HepG2 (cell line): ENCODE data around the gene SHISA5. TPM values are rescaled to one million over a fixed set of nuclear protein-coding genes. Genes with fewer than 3 reads are reported as not detected.

Source experiments
- KDM3A ChIP-seq: IDR thresholded peaks from 2 replicates; pipeline ENCODE4 v1.6.1; 2018; ENCODE audit warnings: low read depth, missing compliant biosample characterization
- KDM4B ChIP-seq: sonication (generic); formaldehyde crosslinking; IDR thresholded peaks from 2 replicates; pipeline ENCODE4 v1.4.0; 2020; ENCODE audit warnings: missing genetic modification reagents
- LCORL ChIP-seq, 2 experiments: fragments of 450-650 bp in 1 of 2; sonication (generic) in 1 of 2; formaldehyde crosslinking in 1 of 2; IDR thresholded peaks; 2 replicates each; pipeline versions ENCODE4 v1.5.0 to v1.6.1; 2017 to 2020; ENCODE audit warnings: antibody characterized with exemption in 1 of 2, missing genetic modification reagents in 1 of 2
- MIER3 ChIP-seq: IDR thresholded peaks from 2 replicates; pipeline ENCODE4 v1.6.1; 2016; ENCODE audit warnings: missing compliant biosample characterization, borderline replicate concordance
- SMAD9 ChIP-seq: sonication (generic); formaldehyde crosslinking; IDR thresholded peaks from 2 replicates; pipeline ENCODE4 v1.5.1; 2020; ENCODE audit warnings: mild to moderate bottlenecking, missing genetic modification reagents
- THAP11 ChIP-seq: IDR thresholded peaks from 2 replicates; pipeline ENCODE4 v1.6.1; 2016; ENCODE audit warnings: missing biosample characterization, missing genetic modification reagents
- YEATS4 ChIP-seq: sonication (generic); formaldehyde crosslinking; IDR thresholded peaks from 2 replicates; pipeline ENCODE4 v1.4.0; 2020; ENCODE audit warnings: missing genetic modification reagents, borderline replicate concordance
- ZNF333 ChIP-seq: sonication (generic); formaldehyde crosslinking; IDR thresholded peaks from 2 replicates; pipeline ENCODE4 v1.4.0; 2020; ENCODE audit warnings: mild to moderate bottlenecking, missing genetic modification reagents, borderline replicate concordance
- ZNF598 ChIP-seq: sonication (generic); formaldehyde crosslinking; IDR thresholded peaks from 2 replicates; pipeline ENCODE4 v1.5.1; 2020; ENCODE audit warnings: mild to moderate bottlenecking, missing genetic modification reagents, borderline replicate concordance
- ZNF670 ChIP-seq: sonication (generic); formaldehyde crosslinking; IDR thresholded peaks from 2 replicates; pipeline ENCODE4 v1.8.0; 2022; ENCODE audit warnings: mild to moderate bottlenecking, missing genetic modification reagents, borderline replicate concordance
- polyA plus RNA-seq, 8 experiments: library from polyadenylated mRNA; depleted of rRNA in 3 of 8; stranded (reverse) in 7 of 8; unstranded in 1 of 8; fragments of >200 nt; fragmentation: Illumina TruSeq in 4 of 8; extraction: Trizol in 4 of 8; gene quantifications; 2 replicates each; pipeline versions ENCODE4 v1.2.1 to v1.2.3, GENCODE V29; 2011 to 2016; ENCODE audit warnings: low read depth in 4 of 8, missing spikeins in 1 of 8, mixed read lengths in 1 of 8; ENCODE audit not compliant: insufficient read depth in 1 of 8
- total RNA-seq, 5 experiments: library from RNA; depleted of rRNA; stranded (reverse); fragments of >200 nt; fragmentation: Illumina TruSeq; extraction: Trizol; gene quantifications; 2 replicates each; pipeline ENCODE4 v1.2.3, GENCODE V29; 2016; ENCODE audit warnings: low read depth in 1 of 5
- TF ChIP-seq, protein P1 (sequence below): sonication (generic); formaldehyde crosslinking; conservative IDR thresholded peaks from 2 replicates; pipeline ENCODE4 v1.4.0; 2020; ENCODE audit warnings: mild to moderate bottlenecking, missing genetic modification reagents, moderate library complexity
- TF ChIP-seq, protein P2 (sequence below): sonication (generic); formaldehyde crosslinking; IDR thresholded peaks from 2 replicates; pipeline ENCODE4 v1.5.0; 2020; ENCODE audit warnings: mild to moderate bottlenecking, missing genetic modification reagents, borderline replicate concordance
- TF ChIP-seq, protein P3 (sequence below): sonication (generic); formaldehyde crosslinking; IDR thresholded peaks from 2 replicates; pipeline ENCODE4 v1.5.0; 2020; ENCODE audit warnings: missing genetic modification reagents
- TF ChIP-seq, protein P4 (sequence below): sonication (generic); formaldehyde crosslinking; IDR thresholded peaks from 2 replicates; pipeline ENCODE4 v1.8.1; 2023; ENCODE audit warnings: mild to moderate bottlenecking, inconsistent platforms, moderate library complexity, missing genetic modification reagents, borderline replicate concordance

Gene SHISA5
- total and polyA plus RNA-seq, 2 of the 13 experiments (the other 11 are each of a cell fraction or from before 2014, with no cell fraction given): 75.8 to 91.4 TPM

DNA sequence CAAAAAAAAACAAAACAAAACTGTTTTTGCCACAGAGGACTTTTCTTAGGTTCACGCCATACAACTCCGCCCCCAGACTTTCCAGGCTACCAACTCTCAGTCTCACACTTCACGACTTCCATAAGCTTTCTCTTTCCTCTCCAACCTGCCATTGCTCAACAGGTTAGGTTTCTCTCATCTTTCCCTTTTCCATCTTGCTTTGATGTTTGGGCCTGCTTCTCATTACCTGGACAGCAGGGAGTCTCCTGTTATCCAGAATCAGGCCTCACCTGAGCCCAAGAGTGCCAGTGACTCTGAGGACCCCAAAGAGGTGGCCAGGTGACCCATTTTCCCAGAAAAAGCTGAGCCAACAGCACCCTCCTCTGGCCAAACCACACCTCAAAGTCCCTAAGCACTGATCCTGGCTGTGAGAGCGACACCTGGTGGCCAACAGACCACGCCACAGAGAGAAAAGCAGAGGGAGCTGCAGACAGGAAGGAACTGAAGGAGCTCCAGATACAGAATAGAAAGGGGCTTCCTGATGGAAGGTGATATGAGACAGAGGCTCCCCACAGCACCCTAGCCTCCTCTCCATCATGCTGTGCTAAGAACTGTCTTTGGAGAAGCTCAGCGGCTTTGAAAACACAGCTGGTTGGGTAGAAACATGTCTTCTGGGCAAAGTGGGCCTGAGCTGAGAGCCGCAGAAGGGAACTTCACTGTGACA lies 68.0 kb downstream of the SHISA5 start (continued):
- TF ChIP-seq, protein P1, sequence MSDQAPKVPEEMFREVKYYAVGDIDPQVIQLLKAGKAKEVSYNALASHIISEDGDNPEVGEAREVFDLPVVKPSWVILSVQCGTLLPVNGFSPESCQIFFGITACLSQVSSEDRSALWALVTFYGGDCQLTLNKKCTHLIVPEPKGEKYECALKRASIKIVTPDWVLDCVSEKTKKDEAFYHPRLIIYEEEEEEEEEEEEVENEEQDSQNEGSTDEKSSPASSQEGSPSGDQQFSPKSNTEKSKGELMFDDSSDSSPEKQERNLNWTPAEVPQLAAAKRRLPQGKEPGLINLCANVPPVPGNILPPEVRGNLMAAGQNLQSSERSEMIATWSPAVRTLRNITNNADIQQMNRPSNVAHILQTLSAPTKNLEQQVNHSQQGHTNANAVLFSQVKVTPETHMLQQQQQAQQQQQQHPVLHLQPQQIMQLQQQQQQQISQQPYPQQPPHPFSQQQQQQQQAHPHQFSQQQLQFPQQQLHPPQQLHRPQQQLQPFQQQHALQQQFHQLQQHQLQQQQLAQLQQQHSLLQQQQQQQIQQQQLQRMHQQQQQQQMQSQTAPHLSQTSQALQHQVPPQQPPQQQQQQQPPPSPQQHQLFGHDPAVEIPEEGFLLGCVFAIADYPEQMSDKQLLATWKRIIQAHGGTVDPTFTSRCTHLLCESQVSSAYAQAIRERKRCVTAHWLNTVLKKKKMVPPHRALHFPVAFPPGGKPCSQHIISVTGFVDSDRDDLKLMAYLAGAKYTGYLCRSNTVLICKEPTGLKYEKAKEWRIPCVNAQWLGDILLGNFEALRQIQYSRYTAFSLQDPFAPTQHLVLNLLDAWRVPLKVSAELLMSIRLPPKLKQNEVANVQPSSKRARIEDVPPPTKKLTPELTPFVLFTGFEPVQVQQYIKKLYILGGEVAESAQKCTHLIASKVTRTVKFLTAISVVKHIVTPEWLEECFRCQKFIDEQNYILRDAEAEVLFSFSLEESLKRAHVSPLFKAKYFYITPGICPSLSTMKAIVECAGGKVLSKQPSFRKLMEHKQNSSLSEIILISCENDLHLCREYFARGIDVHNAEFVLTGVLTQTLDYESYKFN (CRISPR knock-in tag): peak; percentile 31; the same call in 1 of the 2 replicates
- TF ChIP-seq, protein P2, sequence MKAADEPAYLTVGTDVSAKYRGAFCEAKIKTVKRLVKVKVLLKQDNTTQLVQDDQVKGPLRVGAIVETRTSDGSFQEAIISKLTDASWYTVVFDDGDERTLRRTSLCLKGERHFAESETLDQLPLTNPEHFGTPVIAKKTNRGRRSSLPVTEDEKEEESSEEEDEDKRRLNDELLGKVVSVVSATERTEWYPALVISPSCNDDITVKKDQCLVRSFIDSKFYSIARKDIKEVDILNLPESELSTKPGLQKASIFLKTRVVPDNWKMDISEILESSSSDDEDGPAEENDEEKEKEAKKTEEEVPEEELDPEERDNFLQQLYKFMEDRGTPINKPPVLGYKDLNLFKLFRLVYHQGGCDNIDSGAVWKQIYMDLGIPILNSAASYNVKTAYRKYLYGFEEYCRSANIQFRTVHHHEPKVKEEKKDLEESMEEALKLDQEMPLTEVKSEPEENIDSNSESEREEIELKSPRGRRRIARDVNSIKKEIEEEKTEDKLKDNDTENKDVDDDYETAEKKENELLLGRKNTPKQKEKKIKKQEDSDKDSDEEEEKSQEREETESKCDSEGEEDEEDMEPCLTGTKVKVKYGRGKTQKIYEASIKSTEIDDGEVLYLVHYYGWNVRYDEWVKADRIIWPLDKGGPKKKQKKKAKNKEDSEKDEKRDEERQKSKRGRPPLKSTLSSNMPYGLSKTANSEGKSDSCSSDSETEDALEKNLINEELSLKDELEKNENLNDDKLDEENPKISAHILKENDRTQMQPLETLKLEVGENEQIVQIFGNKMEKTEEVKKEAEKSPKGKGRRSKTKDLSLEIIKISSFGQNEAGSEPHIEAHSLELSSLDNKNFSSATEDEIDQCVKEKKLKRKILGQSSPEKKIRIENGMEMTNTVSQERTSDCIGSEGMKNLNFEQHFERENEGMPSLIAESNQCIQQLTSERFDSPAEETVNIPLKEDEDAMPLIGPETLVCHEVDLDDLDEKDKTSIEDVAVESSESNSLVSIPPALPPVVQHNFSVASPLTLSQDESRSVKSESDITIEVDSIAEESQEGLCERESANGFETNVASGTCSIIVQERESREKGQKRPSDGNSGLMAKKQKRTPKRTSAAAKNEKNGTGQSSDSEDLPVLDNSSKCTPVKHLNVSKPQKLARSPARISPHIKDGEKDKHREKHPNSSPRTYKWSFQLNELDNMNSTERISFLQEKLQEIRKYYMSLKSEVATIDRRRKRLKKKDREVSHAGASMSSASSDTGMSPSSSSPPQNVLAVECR (CRISPR knock-in tag): peak; percentile 49; the same call in 1 of the 2 replicates
- TF ChIP-seq LCORL (IDR thresholded peaks at IDR 0.05) (no peak), LCORL (CRISPR knock-in tag; IDR thresholded peaks at IDR 0.05) (peak; percentile 60; the same call in 1 of the 2 replicates), YEATS4 (0 out of 2 replicates have a peak, but pooled peaks have one; percentile 31), KDM4B (CRISPR knock-in tag) (peak; percentile 54; the same call in 1 of the 2 replicates), ZNF598 (CRISPR knock-in tag) (peak; percentile 73; the same call in 1 of the 2 replicates), THAP11 (CRISPR knock-in tag) (peak; percentile 63; the same call in 1 of the 2 replicates), MIER3 (0 out of 2 replicates have a peak, but pooled peaks have one; percentile 43), SMAD9 (0 out of 2 replicates have a peak, but pooled peaks have one; percentile 17), ZNF670 (no peak), ZNF333 (CRISPR knock-in tag) (no peak), KDM3A (peak; percentile 65; the same call in 1 of the 2 replicates)
- TF ChIP-seq, protein P3, sequence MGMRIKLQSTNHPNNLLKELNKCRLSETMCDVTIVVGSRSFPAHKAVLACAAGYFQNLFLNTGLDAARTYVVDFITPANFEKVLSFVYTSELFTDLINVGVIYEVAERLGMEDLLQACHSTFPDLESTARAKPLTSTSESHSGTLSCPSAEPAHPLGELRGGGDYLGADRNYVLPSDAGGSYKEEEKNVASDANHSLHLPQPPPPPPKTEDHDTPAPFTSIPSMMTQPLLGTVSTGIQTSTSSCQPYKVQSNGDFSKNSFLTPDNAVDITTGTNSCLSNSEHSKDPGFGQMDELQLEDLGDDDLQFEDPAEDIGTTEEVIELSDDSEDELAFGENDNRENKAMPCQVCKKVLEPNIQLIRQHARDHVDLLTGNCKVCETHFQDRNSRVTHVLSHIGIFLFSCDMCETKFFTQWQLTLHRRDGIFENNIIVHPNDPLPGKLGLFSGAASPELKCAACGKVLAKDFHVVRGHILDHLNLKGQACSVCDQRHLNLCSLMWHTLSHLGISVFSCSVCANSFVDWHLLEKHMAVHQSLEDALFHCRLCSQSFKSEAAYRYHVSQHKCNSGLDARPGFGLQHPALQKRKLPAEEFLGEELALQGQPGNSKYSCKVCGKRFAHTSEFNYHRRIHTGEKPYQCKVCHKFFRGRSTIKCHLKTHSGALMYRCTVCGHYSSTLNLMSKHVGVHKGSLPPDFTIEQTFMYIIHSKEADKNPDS: no peak
- TF ChIP-seq, protein P4, sequence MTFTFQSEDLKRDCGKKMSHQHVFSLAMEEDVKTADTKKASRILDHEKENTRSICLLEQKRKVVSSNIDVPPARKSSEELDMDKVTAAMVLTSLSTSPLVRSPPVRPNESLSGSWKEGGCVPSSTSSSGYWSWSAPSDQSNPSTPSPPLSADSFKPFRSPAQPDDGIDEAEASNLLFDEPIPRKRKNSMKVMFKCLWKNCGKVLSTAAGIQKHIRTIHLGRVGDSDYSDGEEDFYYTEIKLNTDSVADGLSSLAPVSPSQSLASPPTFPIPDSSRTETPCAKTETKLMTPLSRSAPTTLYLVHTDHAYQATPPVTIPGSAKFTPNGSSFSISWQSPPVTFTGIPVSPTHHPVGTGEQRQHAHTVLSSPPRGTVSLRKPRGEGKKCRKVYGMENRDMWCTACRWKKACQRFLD: 0 out of 2 replicates have a peak, but pooled peaks have one; percentile 30
